GM18868 (cell line): ENCODE data around the gene MTFP1.
"Not testable (repeated sequence)": the region's sequence is repeated elsewhere in the genome, so short reads cannot be mapped to it uniquely, and the experiment has no call there.

Experiments used
- ATAC-seq: cut with Tn5 transposase; IDR thresholded peaks from one replicate; pipeline ENCODE4 v1.9.1; 2021; ENCODE audit warnings: mild to moderate bottlenecking, moderate library complexity; ENCODE audit not compliant: unreplicated experiment

MTFP1 gene

DNA sequence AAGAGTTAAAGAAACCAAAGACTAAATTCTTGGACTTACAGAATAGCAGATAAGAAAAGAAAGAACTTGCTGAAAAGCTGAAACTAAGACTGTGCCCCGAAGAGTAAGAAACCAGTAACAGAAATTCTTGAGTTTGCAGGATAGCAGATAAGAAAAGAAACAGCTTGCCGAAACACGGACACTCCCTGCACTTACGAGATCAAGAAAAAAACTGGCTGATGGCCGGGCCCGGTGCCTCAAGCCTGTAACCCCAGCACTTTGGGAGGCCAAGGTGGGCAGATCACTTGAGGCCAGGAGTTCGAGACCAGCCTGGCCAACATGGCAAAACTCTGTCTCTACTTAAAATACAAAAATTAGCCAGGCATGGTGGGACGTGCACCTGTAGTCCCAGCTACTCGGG is 25.9 kb downstream of the MTFP1 start:
- not testable (repeated sequence) for ATAC-seq

- no peak for ATAC-seq
Observed at GRCh38 chr22:30452861-30453260, 27.3 kb downstream of the MTFP1 start.

- no peak for ATAC-seq
Observed at GRCh38 chr22:30453731-30454510, 28.4 kb downstream of the MTFP1 start.

- ATAC-seq = no peak
Observed at GRCh38 chr22:30455075-30455840, 29.7 kb downstream of the MTFP1 start.

- ATAC-seq = no peak
Observed at GRCh38 chr22:30457981-30458380, 32.4 kb downstream of the MTFP1 start.

GRCh38 chr22:30459181-30460052 is 33.8 kb downstream of the MTFP1 start:
- ATAC-seq = no peak

DNA sequence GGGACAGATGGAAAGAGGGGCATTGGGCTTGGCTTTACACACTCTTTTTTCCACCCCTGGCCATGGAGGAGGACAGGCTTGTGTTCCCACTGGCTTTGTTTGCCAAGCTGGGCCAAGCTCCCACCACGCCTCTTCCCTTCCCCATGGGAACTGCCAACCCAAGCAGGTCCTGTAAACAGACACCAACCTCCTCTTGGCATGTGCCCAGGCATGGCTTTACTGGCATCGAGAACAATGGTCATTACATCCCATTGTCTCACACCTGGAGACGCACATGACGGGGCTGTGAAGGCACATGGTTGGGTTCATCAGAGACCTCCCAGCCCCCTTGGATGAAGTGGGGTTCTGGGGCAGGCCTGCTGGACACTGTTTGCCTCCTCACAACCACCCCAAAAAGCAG is 34.6 kb downstream of the MTFP1 start:
- no peak for ATAC-seq

DNA sequence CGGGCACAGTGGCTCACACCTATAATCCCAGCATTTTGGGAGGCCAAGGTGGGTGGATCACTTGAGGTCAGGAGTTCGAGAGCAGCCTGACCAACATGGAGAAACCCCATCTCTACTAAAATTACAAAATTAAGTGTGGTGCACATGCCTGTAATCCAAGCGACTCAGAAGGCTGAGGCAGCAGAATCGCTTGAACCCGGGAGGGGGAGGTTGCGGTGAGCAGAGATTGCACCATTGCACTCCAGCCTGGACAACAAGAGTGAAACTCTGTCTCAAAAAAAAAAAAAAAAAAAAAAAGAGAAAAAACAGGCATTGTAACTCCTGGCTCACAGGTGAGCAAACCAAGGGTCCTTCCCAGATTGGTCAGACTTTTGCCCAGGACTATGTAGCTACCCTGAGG is 35.0 kb downstream of the MTFP1 start:
- ATAC-seq = not testable (repeated sequence)

DNA sequence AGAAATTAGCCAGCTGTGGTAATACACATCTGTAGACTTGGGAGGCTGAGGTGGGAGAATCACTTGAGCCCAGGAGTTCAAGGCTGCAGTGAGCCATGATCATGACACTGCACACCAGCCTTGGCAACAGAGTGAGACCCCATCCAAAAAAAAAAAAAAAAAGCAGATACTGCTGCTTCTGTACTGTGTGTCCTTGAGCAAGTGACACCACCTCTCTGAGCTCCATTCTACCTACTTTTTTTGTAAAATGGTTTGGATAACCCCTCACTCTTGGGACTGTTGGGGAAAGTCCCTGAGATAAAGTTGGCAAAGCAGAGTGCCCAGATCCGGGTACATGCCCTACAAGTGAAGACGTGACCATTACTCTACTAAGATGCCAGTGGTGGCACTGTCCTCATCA is 43.6 kb downstream of the MTFP1 start:
- ATAC-seq = no peak

- ATAC-seq = no peak
Observed at GRCh38 chr22:30470655-30471054, 45.1 kb downstream of the MTFP1 start.

DNA sequence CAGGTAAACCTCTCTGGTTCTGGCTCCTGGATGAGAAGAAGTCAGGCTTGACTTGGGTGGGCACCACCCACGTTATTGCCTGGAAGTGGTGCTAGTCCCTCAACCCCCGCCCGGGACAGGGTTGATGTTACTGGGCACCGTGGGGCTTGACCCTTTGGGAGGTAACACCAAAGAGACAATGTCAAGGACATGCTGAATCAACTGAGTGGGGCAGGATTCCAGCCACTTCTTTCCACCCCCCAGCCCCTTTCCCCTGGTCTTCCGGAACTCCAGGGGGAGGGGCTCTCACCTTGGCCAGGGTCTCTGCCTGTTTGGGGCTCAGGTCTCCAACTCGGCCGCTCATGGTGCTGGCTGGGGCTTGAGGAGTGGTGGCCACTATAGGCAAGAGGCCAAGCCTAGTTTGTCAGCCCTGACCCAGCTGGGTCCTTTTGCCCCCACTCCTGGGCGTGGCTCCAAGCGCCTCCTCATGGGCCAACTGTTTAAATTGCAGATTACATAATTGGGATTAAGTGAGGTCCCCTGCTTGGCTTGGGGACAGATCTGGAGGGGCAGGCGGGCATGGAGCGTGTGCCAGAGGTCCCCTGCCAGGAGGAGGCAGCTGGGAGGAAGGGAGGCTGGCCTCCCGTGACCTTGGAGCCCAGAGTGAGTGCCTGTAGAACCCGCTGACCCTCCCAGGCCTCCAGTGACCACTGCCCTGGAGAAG is 46.2 kb downstream of the MTFP1 start, which contains the start of gene SEC14L3:
TSS of gene SEC14L3 (minus strand) at position 402 of the 703 bp plus-strand sequence. CDS start at position 343, 59 bp downstream.
- no peak for ATAC-seq

DNA sequence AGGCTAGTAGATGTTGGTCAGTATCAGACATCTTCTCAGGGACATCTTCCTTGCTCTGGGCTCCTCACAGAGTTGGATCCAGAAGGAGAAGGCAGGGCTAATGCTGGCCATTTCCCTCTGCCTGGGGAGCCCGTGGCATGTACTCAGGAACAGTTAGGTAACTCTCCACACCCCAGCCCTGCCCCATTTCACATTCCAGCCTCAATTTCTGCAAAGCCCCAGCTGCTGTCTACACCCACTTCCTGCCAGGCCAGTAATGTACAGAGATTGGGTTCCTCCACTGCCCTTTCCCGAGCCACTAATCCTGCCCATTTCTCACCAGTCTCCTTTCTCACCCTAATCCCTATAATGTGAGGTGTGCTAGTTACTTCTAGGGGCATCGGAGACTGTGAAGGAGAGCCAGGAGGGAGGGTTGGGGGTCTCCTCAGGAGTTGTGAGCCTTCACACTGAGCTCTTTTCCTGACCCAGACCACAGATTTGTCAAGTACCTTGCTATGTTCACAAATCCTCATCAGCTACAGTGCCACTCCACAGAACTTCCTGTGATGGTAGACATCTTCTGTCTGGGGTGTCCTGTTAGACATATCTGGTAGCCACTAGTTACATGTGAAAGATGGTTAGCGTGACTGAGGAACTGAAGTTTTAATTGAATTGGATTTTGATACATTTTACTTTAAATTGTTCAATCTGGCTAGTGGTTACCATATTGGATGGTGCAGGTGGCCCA is 47.6 kb downstream of the MTFP1 start:
- no peak for ATAC-seq

- no peak for ATAC-seq
Observed at GRCh38 chr22:30474121-30474520, 48.6 kb downstream of the MTFP1 start.

- no peak for ATAC-seq
Observed at GRCh38 chr22:30474683-30475424, 49.3 kb downstream of the MTFP1 start.
